ENCODE measurements around the gene TBC1D13. TPM values are rescaled to one million over a fixed set of nuclear protein-coding genes. Genes with fewer than 3 reads are reported as not detected.

Gene TBC1D13, protein sequence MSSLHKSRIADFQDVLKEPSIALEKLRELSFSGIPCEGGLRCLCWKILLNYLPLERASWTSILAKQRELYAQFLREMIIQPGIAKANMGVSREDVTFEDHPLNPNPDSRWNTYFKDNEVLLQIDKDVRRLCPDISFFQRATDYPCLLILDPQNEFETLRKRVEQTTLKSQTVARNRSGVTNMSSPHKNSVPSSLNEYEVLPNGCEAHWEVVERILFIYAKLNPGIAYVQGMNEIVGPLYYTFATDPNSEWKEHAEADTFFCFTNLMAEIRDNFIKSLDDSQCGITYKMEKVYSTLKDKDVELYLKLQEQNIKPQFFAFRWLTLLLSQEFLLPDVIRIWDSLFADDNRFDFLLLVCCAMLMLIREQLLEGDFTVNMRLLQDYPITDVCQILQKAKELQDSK
- total RNA-seq, result 10 to 100 TPM; 10.7 to 31.1 (median 26.3) TPM
- polyA plus RNA-seq, result 10 to 100 TPM; 15.2 to 32.2 TPM
- long read RNA-seq, donor 1, transcript TBC1D13-202 (12 exons, 3,906 nt), result major isoform, 11 of 37 reads
- long read RNA-seq, donor 1, partial matches to known transcripts, result 26 of 37 reads
- long read RNA-seq, donor 1, other reads (novel, unspliced or antisense), result 0 of 37 reads
- long read RNA-seq, donor 2, transcript TBC1D13-202 (12 exons, 3,906 nt), result major isoform, 13 of 13 reads
- long read RNA-seq, donor 2, partial matches to known transcripts, result 0 of 13 reads
- long read RNA-seq, donor 2, other reads (novel, unspliced or antisense), result 0 of 13 reads
- long read RNA-seq, donor 3, transcript TBC1D13-202 (12 exons, 3,906 nt), result major isoform, 73 of 129 reads
- long read RNA-seq, donor 3, partial matches to known transcripts, result 44 of 129 reads
- long read RNA-seq, donor 3, other reads (novel, unspliced or antisense), result 12 of 129 reads

DNA sequence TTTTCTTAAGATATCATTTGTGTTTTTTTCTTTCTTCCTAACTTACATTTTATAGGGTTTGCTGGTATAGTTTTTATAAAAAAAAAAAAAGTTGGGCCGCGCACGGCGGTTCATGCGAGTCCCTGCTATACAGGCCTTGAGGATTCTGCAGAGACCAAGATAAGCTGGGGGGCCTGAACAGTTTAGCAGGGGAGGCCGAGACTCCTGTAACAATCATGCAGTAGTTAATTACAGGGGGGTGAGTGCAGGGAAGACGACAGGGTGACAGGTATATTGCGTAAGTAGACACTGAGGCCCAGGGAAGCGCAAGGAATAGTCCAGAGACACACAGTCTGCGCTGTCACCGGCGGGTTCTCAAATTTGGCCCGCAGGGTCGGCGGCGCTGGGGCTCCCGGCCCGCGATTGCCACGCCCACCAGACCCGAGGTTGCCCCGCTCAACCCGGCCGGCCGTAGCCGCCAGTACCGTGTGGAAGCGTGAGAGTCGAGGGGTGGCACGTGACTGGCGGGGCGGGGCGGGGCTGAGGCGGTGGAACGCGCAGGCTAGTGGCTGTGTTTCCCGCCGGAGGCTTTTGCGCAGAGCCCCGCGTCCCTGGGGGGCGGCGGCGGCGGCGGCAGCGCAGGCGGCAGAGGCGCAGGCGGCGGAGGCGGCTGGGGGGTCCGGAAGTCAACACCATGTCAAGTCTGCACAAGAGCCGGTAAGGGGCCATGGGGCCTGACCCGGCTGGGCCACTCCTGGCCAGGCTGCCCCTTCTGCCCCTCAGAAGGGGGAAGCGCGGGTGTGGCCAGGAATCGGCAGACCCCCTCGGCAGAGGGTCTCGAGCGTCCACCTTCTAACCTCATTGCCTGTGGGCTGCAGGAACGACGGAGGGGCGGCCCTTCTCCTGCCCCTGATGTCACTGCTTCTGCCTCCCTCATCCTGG lies at the start of gene TBC1D13:
TBC1D13 (plus strand) TSS at position 573 of the 921 bp plus-strand sequence; CDS start at position 674, 101 bp downstream.
- intact Hi-C loops (cut with DNase I), result loop anchor here in 1 of 4 donors (2.0 kb wide), 1 partner anchor 14 kb away; no protein-coding TSS in a partner anchor
- Histone ChIP-seq H3K4me3 (peak within 1 kb of the TSS; percentile 99), H3K4me1 (ENCODE audit: insufficient read depth) (peaks cover 3% of the 10 kb centered on the region), H3K36me3 (no peaks in the 10 kb centered on the region), H3K27ac (peak within 1 kb of the TSS; percentile 26 to 83), H3K27me3 (no peaks in the 10 kb centered on the region), H3K9me3 (no peaks in the 10 kb centered on the region)
- DNase-seq, result peak; percentile 85 to 91 (median 89)
- WGBS, 3 donors, result 4 to 7% (median 6%) methylated on average over 55 to 64 of the region's 64 CpGs
- TF ChIP-seq POLR2A (IDR thresholded peaks at IDR 0.05) (peak; percentile 59), EP300 (IDR thresholded peaks at IDR 0.05) (no peak), CTCF (IDR thresholded peaks at IDR 0.05) (peak in 1 of 3 donors; percentile 10)

DNA sequence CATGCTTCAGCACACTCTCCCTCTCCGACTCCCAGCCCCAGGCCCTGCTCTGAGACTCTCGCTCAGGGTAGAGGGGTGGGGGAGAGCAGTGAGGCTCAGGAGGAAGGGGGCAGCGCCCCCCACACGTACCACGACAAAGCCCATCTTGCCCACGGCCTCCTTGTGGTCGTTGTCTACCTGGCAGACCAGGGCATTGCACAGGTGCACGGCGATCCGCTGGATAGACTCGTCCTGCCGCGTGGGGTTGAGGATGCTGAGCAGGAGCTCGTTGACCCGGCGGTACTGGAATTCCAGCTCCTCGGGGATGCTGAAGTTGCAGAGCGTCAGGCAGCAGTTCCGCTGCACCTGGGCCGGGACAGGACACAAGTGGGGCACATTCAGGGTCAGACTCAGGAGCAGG lies 44.7 kb upstream of the TBC1D13 start:
- Histone ChIP-seq H3K4me1 (ENCODE audit: insufficient read depth) (no peaks in the 10 kb centered on the region), H3K27ac (no peak overlapping the region), H3K9me3 (no peaks in the 10 kb centered on the region), H3K27me3 (no peaks in the 10 kb centered on the region), H3K4me3 (no peak overlapping the region), H3K36me3 (no peaks in the 10 kb centered on the region)
- WGBS, 3 donors, result 76 to 81% (median 81%) methylated on average over 20 of the region's 20 CpGs
- DNase-seq, result no peak
- no peak for TF ChIP-seq POLR2A (IDR thresholded peaks at IDR 0.05)
- no peak for TF ChIP-seq EP300 (IDR thresholded peaks at IDR 0.05)
- TF ChIP-seq CTCF (IDR thresholded peaks at IDR 0.05), result no peak
- intact Hi-C loops (cut with DNase I), result no loop called here

GRCh38 chr9:128743421-128743820 lies 43.6 kb upstream of the TBC1D13 start:
- Histone ChIP-seq H3K9me3 (no peaks in the 10 kb centered on the region), H3K27me3 (no peaks in the 10 kb centered on the region), H3K4me3 (no peak overlapping the region), H3K27ac (no peak overlapping the region), H3K36me3 (no peaks in the 10 kb centered on the region), H3K4me1 (ENCODE audit: insufficient read depth) (no peaks in the 10 kb centered on the region)
- DNase-seq, result no peak
- no peak for TF ChIP-seq POLR2A (IDR thresholded peaks at IDR 0.05)
- TF ChIP-seq EP300 (IDR thresholded peaks at IDR 0.05), result no peak
- TF ChIP-seq CTCF (IDR thresholded peaks at IDR 0.05), result no peak
- WGBS, 3 donors, result 92 to 100% (median 98%) methylated on average over 1 of the region's 1 CpG
- intact Hi-C loops (cut with DNase I), result no loop called here

DNA sequence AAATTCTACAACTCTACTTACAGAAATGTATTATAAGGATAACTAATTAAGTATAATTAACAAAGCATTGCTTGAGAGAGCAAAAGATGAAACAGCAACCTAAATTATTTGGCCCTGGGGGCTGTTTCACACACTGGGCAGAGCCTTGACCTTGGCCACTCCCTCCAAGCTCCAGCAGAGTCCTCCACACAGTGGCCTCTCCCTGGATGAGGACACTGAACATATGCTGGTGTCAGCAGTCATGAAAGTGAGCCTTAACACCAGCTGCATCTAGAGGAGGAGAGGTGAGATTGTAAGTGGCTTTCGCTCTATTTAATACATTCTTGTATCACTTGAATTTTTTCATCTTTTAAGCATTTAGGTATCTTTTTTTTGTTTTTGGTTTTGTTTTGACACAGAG lies 39.8 kb upstream of the TBC1D13 start:
- no peak for DNase-seq
- H3K9me3 ChIP-seq, result no peaks in the 10 kb centered on the region
- intact Hi-C loops (cut with DNase I), result no loop called here
- H3K27me3 ChIP-seq, result no peaks in the 10 kb centered on the region
- H3K27ac ChIP-seq, result no peak overlapping the region
- TF ChIP-seq POLR2A (IDR thresholded peaks at IDR 0.05) (no peak), EP300 (IDR thresholded peaks at IDR 0.05) (no peak), CTCF (IDR thresholded peaks at IDR 0.05) (no peak)
- no peaks in the 10 kb centered on the region for H3K36me3 ChIP-seq
- no peak overlapping the region for H3K4me3 ChIP-seq
- WGBS, 3 donors, result 86 to 89% (median 87%) methylated on average over 1 of the region's 1 CpG
- H3K4me1 ChIP-seq (ENCODE audit: insufficient read depth), result no peaks in the 10 kb centered on the region

All from ovary (tissue), 10 donors.